BJ (cell line): ENCODE data around the gene STK32B. TPM values are rescaled to one million over a fixed set of nuclear protein-coding genes. Genes with fewer than 3 reads are reported as not detected.

Source experiments
- CTCF ChIA-PET: fragments of 350-600 bp; formaldehyde crosslinking; extraction: SDS; loops from one replicate; lab custom pipeline; 2021; ENCODE audit warnings: antibody characterized with exemption, inconsistent platforms; lab: Yijun Ruan, JAX
- POLR2A ChIA-PET: fragments of 300-600 bp; sonication (Branson Sonifier 250); formaldehyde crosslinking; extraction: SDS; loops from one replicate; lab custom pipeline; 2021; ENCODE audit warnings: antibody characterized with exemption; lab: Charles Lee
- DNase-seq: peaks from one replicate; pipeline ENCODE4 v3.0.0-alpha.2; 2011; ENCODE audit warnings: low read depth
- H3K27me3 ChIP-seq: 2 replicates; pipeline ENCODE4 v1.6.0; 2011; ENCODE audit warnings: low read length; ENCODE audit not compliant: control insufficient read depth, insufficient read depth
- H3K36me3 ChIP-seq: 2 replicates; pipeline ENCODE4 v1.5.1; 2011; ENCODE audit warnings: low read length; ENCODE audit not compliant: control insufficient read depth, insufficient read depth
- H3K4me3 ChIP-seq: 2 replicates; pipeline ENCODE4 v1.5.1; 2011; ENCODE audit warnings: low read depth, mild to moderate bottlenecking, control low read depth, low read length
- CTCF ChIP-seq: IDR thresholded peaks from 2 replicates; pipeline ENCODE4 v1.5.1; 2011; ENCODE audit warnings: low read depth, mild to moderate bottlenecking, control low read depth, inconsistent platforms, low read length, moderate library complexity; ENCODE audit not compliant: insufficient read depth
- polyA plus RNA-seq: library from polyadenylated mRNA; depleted of rRNA; stranded (reverse); fragments of >200 nt; gene quantifications from 2 replicates; pipeline ENCODE4 v1.2.3, GENCODE V29; 2011

STK32B gene
- polyA plus RNA-seq, 1 experiment, result 11.2 TPM

- H3K36me3 ChIP-seq, result no peaks in the 10 kb centered on the region
- no peak for DNase-seq
- ChIA-PET CTCF (interaction anchor here (0.9 to 3.6 kb wide), 2 partner anchors 11 to 71 kb away, joined by 3 to 21 read pairs; no protein-coding TSS in a partner anchor), POLR2A (no interaction called here)
- H3K27me3 ChIP-seq, result no peaks in the 10 kb centered on the region
- no peak for TF ChIP-seq CTCF
- H3K4me3 ChIP-seq, result no peak overlapping the region
Observed at GRCh38 chr4:5470318-5471198, 419.3 kb downstream of the STK32B start.

- no peak overlapping the region for H3K4me3 ChIP-seq
- no peak for DNase-seq
- H3K27me3 ChIP-seq, result no peaks in the 10 kb centered on the region
- no peak for TF ChIP-seq CTCF
- H3K36me3 ChIP-seq, result no peaks in the 10 kb centered on the region
- ChIA-PET POLR2A (no interaction called here), CTCF (interaction anchor here (3.6 kb wide), 1 partner anchor 11 kb away, joined by 21 read pairs; no protein-coding TSS in a partner anchor)
Observed at GRCh38 chr4:5471206-5471605, 419.9 kb downstream of the STK32B start.

- Histone ChIP-seq H3K4me3 (no peak overlapping the region), H3K36me3 (no peaks in the 10 kb centered on the region), H3K27me3 (no peaks in the 10 kb centered on the region)
- no peak for DNase-seq
- POLR2A ChIA-PET, result no interaction called here
- CTCF ChIA-PET, result interaction anchor here (1.2 to 3.6 kb wide), 2 partner anchors 12 to 477 kb away, joined by 4 to 21 read pairs; no protein-coding TSS in a partner anchor
- no peak for TF ChIP-seq CTCF
Observed at GRCh38 chr4:5471691-5472090, 420.4 kb downstream of the STK32B start.

- Histone ChIP-seq H3K27me3 (no peaks in the 10 kb centered on the region), H3K4me3 (no peak overlapping the region), H3K36me3 (no peaks in the 10 kb centered on the region)
- ChIA-PET CTCF (interaction anchor here (1.2 to 3.6 kb wide), 2 partner anchors 12 to 478 kb away, joined by 4 to 21 read pairs; no protein-coding TSS in a partner anchor), POLR2A (no interaction called here)
- TF ChIP-seq CTCF, result no peak
- DNase-seq, result no peak
Observed at GRCh38 chr4:5472160-5472591, 420.9 kb downstream of the STK32B start.

- Histone ChIP-seq H3K36me3 (no peaks in the 10 kb centered on the region), H3K27me3 (no peaks in the 10 kb centered on the region), H3K4me3 (no peak overlapping the region)
- ChIA-PET CTCF (interaction anchor here (3.6 kb wide), 1 partner anchor 13 kb away, joined by 21 read pairs; no protein-coding TSS in a partner anchor), POLR2A (no interaction called here)
- DNase-seq, result no peak
- TF ChIP-seq CTCF, result no peak
Observed at GRCh38 chr4:5473125-5473524, 421.8 kb downstream of the STK32B start.
